ENCODE results near the gene AK2.

Gene AK2

DNA sequence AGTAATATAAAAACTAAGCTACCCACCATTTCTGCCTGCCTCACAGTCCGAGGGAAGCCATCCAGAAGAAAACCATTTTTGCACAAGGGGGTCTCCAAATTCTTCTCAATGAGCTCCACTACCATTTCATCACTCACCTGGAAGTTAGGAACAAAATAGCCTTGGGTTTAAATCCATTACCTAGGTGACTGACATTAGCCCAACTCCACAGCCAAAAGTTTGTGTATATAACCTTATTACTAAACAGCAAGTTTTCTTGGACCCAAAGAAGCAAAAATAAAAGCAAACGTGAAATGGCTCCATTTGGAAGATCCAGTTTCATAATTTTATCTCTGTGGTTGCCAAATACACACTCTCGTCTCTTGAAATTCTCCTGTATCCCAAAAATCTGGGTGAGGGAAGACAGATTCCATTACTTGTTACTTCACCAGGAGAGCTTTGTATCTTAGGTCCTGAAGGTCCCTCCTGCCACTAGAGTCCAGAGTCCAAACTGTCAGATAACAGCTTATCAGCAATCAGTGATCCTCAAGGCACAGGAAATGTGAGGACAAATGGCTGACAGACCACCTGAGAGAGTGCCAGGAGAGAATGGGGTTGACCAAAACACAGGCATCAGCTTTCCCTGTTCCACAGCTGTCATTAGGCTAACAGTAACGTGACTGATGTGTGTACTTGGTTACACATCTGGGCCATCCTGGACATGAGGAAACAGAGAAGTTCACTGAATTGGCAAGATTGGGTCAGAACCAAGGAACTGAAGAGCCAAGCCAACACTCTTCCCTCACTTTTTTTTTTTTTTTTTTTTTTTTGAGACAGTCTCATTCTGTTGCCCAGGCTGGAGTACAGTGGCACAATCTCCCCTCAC lies 14.9 kb downstream of the AK2 start:
- no peak for DNase-seq

DNA sequence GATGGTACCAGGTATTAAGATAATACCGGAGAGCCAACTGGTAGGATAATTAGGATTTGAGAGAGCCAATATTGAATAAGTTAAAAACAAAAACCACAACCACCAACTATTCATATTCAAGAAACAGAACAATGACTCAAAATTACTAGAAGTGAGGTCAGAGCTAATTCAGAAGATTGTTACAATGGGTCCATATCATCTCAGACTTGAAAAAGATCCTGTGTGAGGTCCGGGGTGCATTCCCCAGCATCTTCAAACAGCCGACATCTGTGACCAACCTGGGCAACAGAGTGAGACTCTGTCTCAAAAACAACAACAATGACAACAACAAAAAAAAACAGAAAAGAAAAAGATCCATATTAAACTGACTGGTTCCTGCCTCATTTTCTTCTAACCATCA lies 18.6 kb downstream of the AK2 start:
- no peak for DNase-seq

DNA sequence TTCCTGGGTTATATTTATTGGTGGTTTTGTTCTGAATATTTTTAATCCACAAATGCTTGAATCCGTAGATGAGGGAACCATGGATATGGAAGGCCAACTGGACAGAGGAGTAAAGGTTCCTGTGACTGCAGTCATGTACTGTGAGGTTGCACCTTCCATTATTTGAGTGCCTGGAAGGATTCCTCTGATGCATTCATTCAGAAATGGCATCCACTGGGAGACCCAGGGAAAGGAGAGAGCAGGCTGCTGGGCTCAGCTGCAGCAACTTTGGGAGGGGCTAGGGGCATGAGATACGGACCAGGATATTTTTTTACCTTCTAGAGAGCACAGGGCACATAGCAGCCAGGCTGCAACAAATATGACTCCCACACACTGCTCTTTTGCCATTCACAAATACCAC lies 19.5 kb downstream of the AK2 start:
- no peak for DNase-seq

DNA sequence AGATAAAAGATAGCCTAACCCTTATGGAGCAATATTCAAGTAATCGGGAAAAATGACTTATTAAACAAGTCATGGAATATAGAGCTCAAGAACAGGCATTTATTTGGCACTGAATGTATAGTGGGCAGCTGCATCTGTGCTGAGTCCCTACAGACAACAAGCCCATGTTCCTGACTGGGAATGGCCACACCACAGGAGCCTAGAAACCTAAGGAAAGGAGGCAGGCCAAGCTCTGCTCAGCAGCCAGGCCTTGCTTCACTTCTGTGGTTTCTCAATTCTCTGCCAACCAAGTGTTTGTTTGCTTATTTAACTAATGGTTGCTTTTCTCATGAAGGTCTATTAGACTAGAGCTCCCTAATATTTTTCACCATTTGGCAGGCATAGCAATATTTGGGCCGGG lies 21.5 kb downstream of the AK2 start:
- no peak for DNase-seq

DNA sequence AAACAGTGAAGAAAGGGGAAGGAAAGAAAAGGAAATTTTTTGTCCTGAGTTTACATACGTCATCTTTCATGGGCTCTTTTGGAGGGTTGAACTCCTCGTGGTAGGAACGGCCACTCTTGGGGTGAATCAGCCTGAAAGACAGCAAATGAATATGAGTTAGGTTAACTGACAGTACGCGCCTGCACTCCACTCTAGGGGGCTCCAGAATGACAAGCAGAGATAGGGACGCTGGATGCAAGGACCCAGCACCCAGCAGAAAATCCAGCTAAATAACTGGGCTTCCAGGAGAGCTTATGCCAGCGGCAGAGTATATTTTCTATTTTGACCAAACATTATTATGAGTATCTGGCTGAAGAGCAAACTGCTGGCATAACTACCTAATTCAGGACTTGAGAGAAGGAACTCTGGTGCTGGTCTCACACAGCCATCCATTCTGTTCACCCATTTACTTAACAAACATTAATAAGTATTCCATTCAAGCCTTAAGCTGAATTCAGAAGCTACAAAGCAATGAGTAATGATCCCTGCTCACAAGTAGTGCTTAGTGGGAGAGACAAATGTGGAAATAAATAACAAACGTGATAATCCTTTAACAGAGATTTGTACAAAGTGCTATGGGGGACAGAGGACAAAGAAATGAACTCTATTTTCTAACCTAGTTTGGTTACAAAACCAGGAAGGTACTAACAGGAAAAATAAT lies 22.1 kb downstream of the AK2 start:
- DNase-seq = no peak

DNA sequence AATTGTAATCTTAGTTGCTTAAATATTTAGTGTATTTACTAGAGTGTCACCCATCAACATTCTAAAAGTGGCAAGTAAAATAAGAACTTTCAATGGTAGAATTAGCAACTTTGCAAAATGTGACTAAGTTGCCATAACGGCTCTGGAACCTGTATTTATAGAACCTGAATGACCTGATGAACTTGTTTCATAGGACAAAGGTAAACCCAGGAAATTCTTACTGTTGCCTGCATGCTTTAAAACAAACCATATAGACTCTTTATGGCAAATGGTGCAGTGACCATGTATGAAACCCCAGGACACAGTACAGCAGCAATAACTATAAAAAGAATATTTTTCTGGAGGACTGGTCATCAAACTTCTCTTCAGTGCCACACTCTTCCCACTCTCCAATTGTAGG lies 22.9 kb downstream of the AK2 start:
- no peak for DNase-seq

DNA sequence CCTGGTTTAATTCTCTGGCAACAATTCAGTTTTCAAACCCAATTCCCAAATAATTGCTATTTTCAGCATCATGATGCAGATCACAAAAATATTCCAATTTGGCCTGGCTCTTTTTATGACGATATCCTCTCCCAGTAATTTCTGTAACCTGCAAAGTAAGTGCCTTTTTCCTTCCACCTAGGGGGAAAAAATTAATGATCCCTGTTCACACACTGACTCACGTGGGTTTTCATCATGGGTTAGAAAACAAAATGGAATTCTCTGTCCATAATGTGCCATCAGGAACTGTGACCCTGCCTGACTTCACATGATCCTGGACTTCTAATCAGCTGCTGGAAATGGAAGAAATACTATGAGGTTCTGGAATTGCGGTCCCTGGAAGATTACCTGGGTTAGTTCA lies 24.5 kb downstream of the AK2 start:
- DNase-seq = no peak

DNA sequence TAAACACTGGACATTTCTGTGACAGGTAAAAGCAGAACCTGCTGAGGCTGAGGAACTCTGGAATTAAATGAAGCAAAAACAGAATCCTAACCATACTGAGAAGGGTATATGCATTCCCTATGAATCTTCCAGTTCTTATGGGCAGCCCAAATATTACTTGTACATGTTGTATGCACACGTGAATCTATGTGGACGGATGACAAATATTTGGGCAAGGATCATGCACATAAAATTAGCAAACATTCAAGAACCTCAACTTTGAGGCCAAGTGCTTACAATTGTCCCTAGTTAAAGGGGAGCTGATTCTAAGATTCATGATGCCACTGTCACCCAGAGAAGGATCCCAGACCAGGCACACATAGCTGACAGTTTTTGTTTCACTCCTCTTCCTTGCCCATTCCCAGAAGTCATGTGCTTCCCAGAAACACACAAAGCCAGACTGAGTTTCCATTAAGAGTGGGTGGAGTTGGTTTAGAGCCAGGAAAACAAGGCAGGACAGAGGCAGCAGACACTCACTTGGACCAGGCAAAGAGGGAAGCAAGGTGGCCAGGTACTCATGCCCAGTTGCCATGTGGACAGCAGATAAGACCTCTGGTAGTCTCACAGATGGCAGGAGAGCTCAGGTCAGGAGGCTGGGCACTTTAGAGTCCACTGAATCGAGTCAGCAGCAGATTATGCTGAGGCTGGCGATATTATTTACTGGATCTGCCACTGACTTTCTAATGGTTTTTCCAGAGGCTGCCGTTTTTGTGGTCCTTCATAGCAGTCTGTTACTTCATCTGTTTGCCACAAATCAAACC lies 25.6 kb downstream of the AK2 start:
- no peak for DNase-seq

DNA sequence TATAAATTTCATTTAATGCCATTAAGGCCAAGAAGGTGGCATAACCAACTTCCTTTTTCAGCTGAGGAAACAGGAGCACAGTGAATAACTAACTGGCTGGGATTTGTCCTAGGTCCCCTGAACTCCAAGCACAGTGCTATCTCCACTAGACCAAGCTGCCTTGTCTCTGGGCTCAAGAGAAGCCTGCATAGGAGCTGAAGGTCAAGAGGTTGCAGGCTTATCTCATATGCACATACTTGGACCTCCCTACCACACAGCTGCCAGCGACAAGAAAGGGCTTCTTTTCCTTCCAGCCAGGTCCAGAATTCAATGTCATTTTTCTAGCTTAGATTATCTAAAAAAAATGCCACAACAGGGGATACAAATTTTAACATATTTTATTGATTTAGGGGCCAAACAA lies 27.1 kb downstream of the AK2 start:
- no peak for DNase-seq

DNA sequence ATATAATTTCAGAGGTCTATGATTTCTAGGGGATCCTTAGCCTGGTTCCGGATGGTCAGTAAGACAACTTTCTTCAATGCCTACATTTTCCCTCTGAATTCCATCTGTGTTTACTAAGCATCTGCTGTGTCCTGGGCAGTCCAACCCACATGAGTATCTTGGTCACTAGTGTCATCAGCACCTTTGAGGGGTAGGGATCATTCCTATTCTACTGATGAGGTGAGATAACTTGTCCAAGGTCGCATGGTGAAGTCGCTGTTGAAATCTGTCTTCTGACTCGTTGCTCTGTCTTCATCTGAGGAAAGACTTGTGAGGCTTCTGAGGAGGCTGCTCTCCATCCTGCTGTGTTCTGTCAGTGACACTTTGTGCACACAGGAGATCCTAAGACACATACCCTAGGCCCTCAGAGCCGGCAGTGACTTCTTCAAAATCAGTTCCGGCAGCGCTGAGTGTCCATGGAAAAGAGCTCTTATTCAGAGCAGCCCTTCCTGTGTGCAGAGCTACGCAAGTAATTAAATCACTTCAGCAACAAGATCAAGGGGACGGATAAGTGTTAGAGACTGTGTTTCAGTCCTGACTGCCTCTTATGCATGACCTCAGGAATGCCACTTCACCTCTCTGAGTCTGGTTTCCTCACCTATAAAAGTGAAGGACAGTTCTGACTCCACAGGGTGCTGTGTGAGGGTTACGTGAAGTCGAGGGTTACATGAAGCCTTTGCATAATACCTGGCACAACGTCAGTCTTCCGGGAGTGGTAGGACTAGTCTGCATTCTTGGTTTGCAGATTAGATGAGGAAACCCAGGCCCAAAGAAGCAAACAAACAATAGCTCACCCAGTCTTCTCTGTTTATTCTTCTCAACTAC lies 28.4 kb downstream of the AK2 start:
- no peak for DNase-seq

DNA sequence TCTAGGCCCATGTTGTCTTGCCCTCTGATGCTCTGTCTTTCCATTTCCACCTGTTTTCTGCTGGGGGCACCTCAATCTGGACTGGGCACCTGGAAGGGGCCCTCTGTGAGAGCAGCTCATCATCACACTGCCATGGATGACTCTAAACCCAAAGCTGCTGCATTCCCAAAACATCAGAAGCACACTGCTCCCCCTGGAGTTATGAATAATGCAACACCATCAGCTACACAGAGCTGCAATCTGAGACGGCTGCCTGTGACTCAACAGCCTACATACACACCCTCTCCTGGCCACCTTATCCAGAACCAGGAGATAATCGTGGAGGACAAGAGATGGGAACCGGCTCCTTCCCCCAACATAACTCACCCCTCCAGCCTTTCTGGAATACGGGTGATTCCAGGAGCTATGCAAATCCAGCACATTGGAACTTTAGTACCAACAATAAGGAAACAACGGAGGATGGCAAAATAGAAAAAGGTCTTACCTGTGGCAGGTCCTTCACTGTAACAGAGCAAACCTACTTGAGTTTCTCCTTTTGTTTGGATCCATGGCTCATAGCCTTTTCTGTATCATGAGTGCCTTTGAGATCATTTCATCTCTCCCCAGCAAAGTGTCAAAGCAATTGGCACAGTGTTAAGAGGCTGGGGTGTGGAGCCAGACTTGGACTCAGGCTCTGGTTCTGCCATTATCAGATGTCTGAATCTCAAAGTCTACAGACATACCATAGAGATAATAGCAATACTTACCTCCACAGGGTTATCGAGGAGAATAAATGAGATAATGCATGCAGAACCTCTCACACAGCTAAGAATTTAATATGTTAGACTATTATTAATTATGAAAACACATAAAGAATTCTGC lies 29.3 kb downstream of the AK2 start:
- DNase-seq = no peak

DNA sequence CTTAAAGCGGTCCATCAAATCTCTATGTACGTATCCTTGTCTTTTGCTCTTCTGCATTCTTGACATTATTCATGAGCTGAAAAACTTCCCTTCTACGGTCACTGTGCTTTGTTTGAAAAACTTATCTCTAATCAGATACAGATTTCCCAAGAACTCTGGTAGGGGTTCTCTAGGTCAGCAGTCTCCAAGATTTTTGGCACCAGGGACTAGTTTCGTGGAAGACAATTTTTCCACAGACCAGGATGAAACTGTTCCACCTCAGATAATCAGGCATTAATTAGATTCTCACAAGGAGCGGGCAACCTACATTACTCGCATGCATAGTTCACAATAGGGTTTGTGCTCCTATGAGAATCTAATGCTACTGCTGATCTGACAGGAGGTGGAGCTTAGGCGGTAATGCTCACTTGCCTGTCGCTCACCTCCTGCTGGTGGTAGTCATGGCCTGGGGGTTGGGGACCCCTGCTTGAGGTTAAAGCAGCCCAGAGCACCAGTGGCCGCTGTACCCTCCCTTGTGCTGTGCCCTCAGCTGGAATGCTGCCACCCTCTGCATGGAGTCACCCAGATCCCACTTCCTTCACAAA lies 30.8 kb downstream of the AK2 start:
- no peak for DNase-seq

DNA sequence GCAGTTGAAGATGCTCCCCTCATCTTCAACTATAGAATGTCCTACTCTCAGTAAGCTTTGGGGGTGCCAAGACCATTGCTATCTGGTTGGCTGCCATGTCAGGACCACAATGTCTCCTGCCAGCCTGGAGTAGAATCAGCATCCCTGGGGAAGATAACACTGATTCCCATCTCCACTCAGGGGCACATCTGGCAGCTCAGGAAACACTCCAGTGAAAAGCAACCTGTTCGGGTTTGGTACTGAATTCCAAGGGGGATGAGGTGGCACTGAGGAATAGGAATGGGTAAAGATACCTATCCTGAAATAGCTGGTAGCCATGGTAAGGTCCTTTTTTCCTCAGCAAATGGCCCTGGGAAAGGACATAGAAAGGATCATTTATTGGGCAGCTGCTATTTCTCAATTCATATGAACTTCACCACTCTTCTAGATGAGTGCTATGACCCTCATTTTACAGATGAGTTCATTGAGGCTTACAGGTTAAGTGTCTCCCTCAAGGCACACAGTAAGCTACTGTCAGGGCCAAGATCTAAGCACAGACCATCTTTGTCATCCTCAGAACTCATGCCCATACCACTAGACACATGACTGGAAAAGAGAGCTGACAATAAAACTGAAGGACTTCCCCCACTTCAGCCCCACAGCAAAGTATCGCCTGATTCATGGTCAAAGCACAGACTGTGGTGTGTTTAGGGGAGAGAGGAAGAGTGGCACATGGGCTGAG lies 31.4 kb downstream of the AK2 start:
- no peak for DNase-seq

DNA sequence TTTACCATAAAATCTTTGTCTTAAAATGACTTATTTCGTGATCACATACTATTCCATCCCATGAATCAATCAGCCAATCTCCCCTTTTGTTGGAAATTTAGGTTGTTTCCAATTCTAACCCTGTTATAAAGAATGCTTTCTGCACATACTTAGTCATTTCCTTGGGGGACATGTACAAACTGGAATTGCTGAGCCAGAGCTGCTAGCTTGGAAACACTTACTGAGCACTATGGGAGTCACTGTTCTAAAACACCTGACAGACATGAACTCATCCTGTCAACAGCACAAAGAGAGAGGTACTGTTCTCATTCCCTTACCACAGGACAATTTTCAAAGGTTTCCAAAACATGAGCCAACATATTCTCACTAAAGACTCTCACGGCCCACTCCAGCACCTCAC lies 32.1 kb downstream of the AK2 start:
- DNase-seq = no peak

DNA sequence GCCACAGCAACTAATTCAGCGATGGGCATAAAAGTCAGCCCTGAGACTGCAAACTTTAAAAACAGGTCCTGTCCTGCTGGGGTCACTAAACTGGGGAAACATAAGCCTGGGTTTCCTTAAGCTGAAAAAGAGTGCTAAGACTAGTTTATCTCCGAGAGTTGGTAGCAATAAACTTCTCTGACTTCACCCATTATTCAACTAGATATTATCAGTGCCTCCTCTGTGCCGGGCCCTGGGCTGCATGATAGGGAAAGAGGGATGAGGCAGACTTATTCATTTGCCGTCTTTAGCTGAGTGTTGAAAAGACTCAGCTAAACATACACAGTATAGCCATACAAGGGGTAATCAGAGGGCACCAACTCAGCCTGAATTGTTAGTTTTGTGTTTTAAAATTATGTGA lies 33.0 kb downstream of the AK2 start:
- no peak for DNase-seq

DNA sequence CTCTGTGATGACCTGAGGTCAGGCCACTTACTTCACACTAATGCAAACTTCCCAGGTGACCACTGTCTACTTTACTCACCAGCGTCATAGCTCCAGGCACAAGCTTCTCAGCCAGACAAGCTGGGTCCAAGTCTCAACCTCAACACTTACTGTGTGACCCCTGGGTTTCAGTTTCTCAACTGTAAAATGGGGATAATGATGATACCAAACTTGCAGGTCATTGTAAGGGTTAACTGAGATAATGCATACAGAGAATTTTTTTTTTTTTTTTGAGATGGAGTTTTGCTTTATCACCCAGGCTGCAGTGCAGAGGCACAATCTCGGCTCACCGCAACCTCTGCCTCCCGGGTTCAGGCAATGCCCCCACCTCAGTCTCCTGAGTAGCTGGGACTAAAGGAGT lies 34.7 kb downstream of the AK2 start:
- DNase-seq = no peak

DNA sequence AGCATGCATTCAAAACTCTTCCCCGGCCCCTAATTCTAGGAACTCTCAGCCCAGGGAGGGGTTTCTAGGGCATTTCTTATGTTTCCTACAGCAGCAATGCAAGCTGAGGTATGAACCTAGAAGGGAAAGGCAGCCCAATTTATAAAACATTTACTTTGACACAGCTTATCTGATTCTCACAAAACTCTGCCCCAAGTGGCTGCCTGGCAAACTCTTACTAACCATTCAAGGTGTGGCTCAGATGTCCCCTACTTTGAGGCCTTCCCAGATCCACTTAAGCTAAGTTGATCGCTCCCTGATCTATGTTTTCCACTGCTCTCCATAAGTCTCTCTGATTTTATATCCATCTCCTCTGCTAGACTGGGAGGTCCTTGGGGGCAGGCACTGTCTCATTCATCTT lies 35.4 kb downstream of the AK2 start:
- DNase-seq = no peak

DNA sequence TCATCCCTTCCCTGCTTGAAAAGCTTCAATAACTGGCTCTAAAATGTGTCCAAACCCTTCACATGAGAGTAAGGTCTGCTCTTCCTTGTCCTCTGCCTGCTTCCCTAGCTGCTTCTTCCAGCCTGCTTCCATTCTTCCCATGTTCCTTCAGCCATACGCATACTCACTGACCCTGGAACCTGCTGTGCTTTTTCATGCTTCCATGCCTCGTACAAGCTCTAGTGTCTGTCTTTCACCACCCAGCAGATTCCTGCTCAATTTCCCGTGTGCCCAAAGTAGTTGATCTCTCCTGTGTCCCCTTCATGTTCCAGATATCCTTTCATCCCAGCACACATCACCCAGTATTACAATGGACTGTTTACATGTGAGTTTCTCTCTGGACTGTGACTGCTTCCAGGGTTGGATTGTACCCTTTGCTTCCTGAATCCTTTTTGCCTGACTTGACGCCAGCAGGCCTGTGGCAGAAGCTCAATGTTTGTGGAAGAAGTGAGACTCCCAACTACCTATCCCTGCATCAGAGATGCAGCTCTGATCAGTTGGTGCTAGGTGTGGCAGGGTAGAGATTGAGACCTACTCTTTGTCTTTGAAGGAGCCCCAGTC lies 36.2 kb downstream of the AK2 start:
- no peak for DNase-seq

DNA sequence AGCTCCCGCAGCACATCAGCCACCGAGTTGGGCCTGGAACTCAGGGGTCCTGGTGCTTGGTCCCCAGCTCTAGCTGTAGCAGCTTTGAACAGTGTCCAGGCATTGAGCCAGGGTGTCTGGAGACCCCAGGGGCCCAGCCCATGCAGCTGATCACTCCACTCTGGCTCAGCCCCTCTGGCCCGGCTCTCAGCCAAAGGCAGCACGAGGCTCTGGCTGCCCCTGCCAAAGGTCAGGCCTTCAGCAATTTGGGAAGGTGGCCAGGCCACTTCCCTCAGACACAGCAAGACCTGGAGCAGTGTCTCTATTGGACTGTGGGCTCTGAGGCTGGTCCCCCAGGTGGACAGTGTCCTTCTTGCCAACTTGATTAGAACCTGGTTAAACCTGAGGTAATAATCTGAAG lies 37.7 kb downstream of the AK2 start:
- DNase-seq = no peak

DNA sequence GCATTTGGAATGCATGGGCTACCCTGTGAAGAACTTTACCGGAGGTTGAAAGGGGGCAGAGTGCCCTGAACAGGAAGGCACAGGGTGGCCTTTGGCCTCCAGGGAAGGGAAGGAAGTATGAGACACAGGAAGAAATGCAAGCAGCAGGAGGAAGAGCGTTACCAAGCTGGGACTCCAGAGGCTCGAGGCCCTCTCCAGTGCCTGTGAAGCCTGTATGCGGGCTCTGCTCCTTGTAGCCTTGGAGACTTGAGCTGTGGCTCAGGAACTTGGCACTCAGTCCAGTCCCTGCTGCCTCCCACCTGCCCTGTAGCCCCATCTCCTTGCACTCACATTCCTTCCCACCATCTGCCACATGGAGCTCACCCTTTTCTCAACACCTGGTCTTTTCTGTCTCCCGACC lies 38.6 kb downstream of the AK2 start:
- no peak for DNase-seq
